ENCODE data around the gene ARHGEF4.

DNA sequence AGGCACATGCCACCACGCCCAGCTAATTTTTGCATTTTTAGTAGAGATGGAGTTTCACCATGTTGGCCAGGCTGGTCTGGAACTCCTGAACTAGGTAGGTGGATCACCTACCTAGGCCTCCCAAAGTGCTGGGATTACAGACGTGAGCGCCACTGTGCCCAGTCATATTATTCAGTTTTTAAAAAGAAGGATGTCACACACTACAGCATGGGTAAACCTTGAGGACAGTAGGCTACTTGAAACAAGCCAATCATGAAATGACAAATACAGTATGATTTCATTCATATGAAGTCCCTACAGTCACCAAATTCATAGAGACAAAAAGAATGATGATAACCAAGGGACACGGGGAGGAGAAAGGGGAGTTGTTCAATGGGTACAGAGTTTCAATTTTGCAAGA lies 31.1 kb upstream of the ARHGEF4 start:
- no peak for TF ChIP-seq EZH2 (IDR thresholded peaks at IDR 0.05)
- TF ChIP-seq POLR2AphosphoS5 (IDR thresholded peaks at IDR 0.05; ENCODE audit: borderline replicate concordance, low read depth, low read length): no peak
- TF ChIP-seq FOXP2 (optimal IDR thresholded peaks at IDR 0.05; ENCODE audit: control extremely low read depth, extremely low read length, insufficient read depth): no peak

Data from SK-N-MC (cell line).